ENCODE results near the gene IRGQ.
"Not testable (repeated sequence)": the region's sequence is repeated elsewhere in the genome, so short reads cannot be mapped to it uniquely, and the experiment has no call there.

IRGQ gene

GRCh38 chr19:43574424-43575155 lies 21.3 kb downstream of the IRGQ start:
- DNase-seq (ENCODE audit: low spot score), result peak; percentile 15

DNA sequence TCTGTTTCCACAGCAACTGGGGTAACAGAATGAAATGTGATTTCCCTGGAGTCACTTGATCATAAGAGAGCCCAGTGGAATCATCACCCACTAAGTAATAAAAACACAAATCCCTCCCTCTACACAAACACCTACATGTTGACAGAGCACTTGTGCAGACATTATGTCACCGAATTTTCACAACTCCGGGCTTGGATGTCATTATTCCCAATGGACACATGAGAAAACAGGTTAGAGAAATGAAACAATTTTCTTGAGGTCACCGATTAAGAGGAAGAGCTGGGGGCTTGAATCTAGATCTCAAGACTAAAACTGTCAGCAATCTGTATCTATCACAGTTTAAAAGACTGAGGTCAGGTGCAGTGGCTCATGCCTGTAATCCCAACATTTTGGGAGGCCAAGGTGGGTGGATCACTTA lies 23.8 kb downstream of the IRGQ start:
- DNase-seq (ENCODE audit: low spot score), result no peak

DNA sequence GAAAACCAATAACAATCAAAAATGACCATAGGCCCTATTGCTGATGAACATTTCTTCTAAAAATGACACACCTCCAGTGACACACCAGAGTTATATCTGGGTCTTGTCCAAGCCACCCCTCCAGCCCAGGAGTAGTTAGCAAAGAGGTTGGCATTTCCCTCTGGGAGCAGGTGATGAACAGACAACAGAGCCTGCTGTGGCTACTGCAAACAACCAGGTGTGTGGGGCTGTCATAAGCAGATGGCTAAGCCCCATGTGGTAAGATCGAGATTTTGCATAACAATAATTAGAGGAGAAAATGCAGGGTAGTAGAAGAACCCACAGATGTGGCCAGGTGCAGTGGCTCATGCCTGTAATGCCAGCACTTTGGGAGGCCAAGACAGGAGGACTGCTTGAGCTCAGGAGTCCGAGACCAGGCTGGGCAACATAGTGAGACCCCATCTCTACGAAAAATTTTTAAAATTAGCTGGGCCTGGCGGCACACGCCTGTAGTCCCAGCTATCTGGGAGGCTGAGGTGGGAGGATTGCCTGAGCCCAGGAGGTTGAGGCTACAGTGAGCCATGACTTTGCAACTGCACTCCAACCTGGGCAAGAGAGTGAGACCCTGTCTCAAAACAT lies 25.7 kb downstream of the IRGQ start:
- no peak for DNase-seq (ENCODE audit: low spot score)

DNA sequence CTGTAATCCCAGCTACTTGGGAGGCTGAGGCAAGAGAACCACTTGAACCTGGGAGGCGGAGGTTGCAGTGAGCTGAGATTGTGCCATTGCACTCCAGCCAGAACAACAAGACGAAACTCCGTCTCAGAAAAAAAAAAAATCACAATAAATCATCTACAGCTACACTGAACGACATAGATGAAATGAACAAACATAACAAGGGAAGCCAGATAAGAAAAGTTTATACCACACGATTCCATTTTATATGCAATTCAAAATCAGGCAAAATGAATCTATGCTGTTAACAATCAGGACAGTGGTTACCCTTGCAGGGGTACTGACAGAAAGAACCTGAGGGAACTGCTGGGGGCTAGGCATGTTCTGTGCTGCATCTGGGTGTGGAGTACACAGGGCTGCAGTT lies 26.3 kb downstream of the IRGQ start:
- DNase-seq (ENCODE audit: low spot score), result no peak

DNA sequence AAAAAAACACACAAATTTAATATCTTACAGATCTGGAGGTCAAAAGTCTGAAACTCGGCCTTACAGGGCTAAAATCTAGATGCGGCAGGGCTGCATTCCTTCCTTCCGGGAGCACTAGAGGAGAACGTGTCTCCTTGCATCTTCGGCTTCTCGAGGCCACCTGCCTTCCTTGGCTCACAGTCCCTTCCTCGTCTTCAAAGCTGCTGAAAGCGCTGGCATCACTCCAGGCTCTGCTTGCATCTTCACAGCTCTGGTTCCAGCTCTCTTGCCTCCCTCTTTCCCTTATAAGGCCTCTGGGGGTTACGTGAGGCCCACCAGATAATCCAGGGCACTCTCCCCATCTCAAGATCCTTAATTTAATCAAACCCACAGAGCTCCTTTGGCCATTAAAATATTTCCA lies 31.1 kb downstream of the IRGQ start:
- no peak for DNase-seq (ENCODE audit: low spot score)

DNA sequence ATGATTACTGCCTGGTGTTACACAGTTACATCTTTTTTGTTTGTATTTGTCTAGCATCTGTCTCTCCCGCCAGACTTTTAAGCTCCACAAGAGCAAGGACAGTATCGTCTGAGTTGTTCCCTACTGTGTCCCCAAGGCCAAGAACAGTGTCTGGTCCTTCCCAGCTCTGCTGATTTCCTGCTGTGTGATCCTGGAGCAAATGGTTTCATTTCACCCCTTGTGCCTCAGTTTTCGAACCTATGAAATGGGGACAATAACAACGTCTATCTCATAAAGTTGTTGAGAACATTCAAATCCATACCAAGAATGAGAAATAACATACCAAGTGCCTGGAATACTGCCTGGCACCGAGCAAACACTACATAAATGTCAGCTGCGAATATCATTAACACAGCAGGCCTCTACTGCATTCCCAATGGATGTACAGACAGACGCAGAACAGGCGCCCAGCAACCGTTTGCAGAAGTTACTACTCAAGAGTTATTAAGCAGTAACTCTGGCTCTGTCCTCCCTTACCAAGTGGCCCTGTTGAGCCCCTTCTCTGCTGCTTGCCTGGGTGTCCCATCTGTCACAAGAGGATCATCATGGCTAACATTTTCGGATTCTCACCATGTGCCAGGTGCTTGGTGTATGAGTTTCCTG lies 32.0 kb downstream of the IRGQ start:
- no peak for DNase-seq (ENCODE audit: low spot score)

- DNase-seq (ENCODE audit: low spot score), result peak; percentile 66
Observed at GRCh38 chr19:43562698-43563241, 33.2 kb downstream of the IRGQ start.

DNA sequence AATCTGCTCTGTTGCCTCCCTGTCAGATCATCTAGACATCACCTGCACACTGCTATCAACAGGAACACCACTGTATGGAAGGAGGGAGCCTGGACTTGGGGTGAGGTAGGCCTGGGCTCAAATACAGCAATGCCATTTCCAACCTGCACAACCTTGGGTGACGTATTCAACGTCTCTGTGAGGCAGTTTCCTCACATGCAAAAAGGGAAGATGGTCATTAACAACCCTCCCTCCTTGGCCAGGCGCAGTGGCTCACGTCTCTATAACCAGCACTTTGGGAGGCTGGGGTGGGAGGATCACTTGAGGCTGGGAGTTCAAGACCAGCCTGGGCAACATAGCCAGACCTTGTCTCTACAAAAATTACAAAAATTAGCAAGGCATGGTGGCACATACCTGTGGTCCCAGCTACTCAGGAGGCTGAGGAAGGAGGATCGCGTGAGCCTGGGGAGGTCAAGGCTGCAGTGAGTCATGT lies 33.7 kb downstream of the IRGQ start:
- no peak for DNase-seq (ENCODE audit: low spot score)

GRCh38 chr19:43561139-43561970 lies 34.6 kb downstream of the IRGQ start:
- no peak for DNase-seq (ENCODE audit: low spot score)

- DNase-seq (ENCODE audit: low spot score), result no peak
Observed at GRCh38 chr19:43560687-43561086, 35.2 kb downstream of the IRGQ start.

DNA sequence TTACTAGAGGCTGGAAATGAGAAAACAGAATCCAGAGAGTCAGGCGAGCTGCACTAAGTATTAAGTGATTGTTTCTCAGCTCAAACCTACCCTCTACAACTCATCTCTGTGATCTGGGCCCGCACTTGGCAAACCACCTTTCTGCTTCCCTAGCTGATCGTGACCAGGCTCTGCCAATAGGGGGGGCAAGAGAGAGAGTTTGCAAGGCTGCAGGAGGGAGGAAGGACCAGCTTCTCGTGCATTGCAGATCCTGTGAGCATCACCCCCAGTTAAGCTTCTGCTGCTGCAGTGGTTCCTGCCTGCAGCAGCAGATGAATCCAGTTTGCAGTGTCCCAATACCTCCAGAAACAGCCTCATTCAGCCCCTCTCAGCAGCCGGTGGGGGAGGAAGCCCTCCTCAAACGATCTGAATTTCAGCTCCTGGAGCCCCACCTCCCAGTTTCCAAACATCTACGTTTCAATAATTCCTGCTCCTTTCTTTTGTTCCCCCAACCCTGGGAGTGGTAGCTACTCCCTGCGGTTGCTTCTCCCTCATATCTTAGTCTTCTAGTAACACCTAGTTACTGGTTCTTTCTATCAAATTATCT lies 40.7 kb downstream of the IRGQ start:
- peak; percentile 78 for DNase-seq (ENCODE audit: low spot score)

DNA sequence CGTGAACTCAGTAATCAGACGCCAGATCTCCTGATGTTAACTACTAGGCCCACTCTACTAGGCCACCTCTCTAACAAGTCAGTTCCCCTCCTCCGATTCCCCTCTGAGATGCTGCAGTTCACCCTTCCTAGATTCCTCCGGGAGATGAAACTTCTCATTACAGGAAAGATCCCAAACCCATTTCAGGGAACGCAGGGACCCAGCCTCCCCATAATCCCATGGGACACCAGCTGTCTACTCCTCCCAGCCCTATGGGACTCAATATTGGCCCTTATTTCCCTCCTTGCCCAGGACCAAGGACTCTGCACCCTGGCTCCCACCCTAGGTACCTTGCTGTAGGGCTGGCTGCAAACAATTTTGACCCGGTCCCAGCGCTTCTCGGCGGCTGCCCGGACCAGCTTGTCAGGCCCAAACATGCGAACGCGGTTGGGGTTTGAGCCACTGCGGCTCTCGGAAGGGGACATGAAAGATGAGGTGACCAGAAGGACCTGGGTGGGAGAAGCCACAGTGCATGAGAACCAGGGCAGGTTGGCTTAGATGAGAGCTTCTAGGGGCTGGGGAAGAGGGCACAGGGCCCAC lies 41.5 kb downstream of the IRGQ start:
- DNase-seq (ENCODE audit: low spot score), result no peak

GRCh38 chr19:43553656-43554055 lies 42.3 kb downstream of the IRGQ start:
- no peak for DNase-seq (ENCODE audit: low spot score)

- DNase-seq (ENCODE audit: low spot score), result no peak
Observed at GRCh38 chr19:43552616-43553015, 43.3 kb downstream of the IRGQ start.

- DNase-seq (ENCODE audit: low spot score), result no peak
Observed at GRCh38 chr19:43552198-43552450, 43.8 kb downstream of the IRGQ start.

- DNase-seq (ENCODE audit: low spot score), result no peak
Observed at GRCh38 chr19:43551399-43552197, 44.3 kb downstream of the IRGQ start.

GRCh38 chr19:43548706-43549105 lies 47.2 kb downstream of the IRGQ start:
- DNase-seq (ENCODE audit: low spot score), result no peak

DNA sequence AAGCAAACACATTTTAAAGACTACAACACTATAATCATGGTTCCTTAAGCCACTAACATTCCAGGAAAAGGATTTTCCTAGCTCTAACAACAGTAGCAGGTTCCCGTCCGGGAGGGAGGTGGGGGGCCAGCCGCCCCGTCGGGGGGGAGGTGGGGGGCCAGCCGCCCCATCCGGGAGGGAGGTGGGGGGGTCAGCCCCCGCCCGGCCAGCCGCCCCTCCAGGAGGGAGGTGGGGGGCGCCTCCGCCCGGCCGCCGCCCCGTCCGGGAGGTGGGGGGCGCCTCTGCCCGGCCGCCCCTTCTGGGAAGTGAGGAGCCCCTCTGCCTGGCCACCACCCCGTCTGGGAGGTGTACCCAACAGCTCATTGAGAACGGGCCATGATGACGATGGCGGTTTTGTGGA lies 48.0 kb downstream of the IRGQ start:
- not testable (repeated sequence) for DNase-seq (ENCODE audit: low spot score)

- no peak for DNase-seq (ENCODE audit: low spot score)
Observed at GRCh38 chr19:43546581-43546980, 49.4 kb downstream of the IRGQ start.

GRCh38 chr19:43545981-43546380 lies 50.0 kb downstream of the IRGQ start:
- no peak for DNase-seq (ENCODE audit: low spot score)

DNA sequence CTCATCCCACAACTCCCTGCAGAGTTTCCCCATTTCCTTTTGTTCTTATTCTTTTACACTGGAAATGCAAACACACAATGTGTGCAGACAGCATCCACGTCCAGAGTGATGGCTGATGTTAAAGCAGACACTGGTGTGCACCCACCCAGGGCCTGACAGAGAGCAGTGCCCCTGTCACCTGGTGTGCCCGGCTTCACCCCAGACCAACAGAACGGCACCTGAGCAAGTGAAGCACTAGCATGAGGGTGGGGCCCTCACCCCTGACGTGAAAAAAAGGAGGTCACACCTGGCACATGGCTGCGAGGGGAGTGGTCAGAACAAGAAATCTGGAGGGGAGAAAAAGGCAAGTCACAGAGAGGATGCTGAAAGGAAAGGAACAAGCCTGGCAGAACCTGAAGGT lies 50.7 kb downstream of the IRGQ start:
- no peak for DNase-seq (ENCODE audit: low spot score)

Measured in hematopoietic multipotent progenitor cell treated with erythropoietin and hydrocortisone succinate and interleukin-3 and kit ligand, for 15 days (in vitro differentiated cells).